Measurements from ENCODE around the gene PKNOX2. TPM values are rescaled to one million over a fixed set of nuclear protein-coding genes. Genes with fewer than 3 reads are reported as not detected.

The PKNOX2 gene, protein sequence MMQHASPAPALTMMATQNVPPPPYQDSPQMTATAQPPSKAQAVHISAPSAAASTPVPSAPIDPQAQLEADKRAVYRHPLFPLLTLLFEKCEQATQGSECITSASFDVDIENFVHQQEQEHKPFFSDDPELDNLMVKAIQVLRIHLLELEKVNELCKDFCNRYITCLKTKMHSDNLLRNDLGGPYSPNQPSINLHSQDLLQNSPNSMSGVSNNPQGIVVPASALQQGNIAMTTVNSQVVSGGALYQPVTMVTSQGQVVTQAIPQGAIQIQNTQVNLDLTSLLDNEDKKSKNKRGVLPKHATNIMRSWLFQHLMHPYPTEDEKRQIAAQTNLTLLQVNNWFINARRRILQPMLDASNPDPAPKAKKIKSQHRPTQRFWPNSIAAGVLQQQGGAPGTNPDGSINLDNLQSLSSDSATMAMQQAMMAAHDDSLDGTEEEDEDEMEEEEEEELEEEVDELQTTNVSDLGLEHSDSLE
- total RNA-seq (not detected), polyA plus RNA-seq (not detected)

- no peak within 1 kb of the TSS for H3K27ac ChIP-seq (ENCODE audit: low read depth, low read length)
- peaks cover 33% of the 10 kb centered on the region for H3K27me3 ChIP-seq (ENCODE audit: insufficient read depth, low read length)
- DNase-seq = peak; percentile 42 to 78 (median 53)
- no peaks in the 10 kb centered on the region for H3K9me3 Mint-ChIP-seq
- intact Hi-C loops (cut with micrococcal nuclease) = loop anchor here (2.0 kb wide), 1 partner anchor 54 kb away; the partner anchor contains the start of gene TMEM218
- ChIA-PET POLR2A (ENCODE audit: partially characterized antibody) (interaction anchor here (1.6 kb wide), 1 partner anchor 53 kb away, joined by 4 read pairs; the partner anchor contains the start of gene TMEM218), CTCF (ENCODE audit: partially characterized antibody) (interaction anchor here (0.8 to 2.2 kb wide), 3 partner anchors 9 to 22 kb away, joined by 3 to 7 read pairs (median 3); no protein-coding TSS in a partner anchor)
- H3K36me3 ChIP-seq (ENCODE audit: insufficient read depth, low read length) = no peaks in the 10 kb centered on the region
- peaks cover 44 to 46% of the 10 kb centered on the region in 2 donors for H3K27me3 Mint-ChIP-seq
- H3K4me1 Mint-ChIP-seq = peaks cover 15 to 40% (median 22%) of the 10 kb centered on the region in 4 donors
- peaks cover 0 to 2% of the 10 kb centered on the region in 2 donors for H3K36me3 Mint-ChIP-seq
- H3K4me1 ChIP-seq (ENCODE audit: insufficient read depth, low read length) = peaks cover 22% of the 10 kb centered on the region
- peak within 1 kb of the TSS in 1 of 2 donors; percentile 41 for H3K4me3 ChIP-seq (ENCODE audit: low read length in 2 of 2)
- peak within 1 kb of the TSS in 3 of 7 donors; percentile 23 to 78 (median 70) for H3K27ac Mint-ChIP-seq
- H3K9me3 ChIP-seq (ENCODE audit: control insufficient read depth in 1 of 2, low read length in 2 of 2) = no peaks in the 10 kb centered on the region
- peak within 1 kb of the TSS; percentile 89 to 100 (median 91) for H3K4me3 Mint-ChIP-seq
These were observed at the start of gene PKNOX2 for GRCh38 chr11:125164422-125165110. PKNOX2 (plus strand) TSS chr11:125164751; CDS start chr11:125351306, 186,555 bp downstream.

DNA sequence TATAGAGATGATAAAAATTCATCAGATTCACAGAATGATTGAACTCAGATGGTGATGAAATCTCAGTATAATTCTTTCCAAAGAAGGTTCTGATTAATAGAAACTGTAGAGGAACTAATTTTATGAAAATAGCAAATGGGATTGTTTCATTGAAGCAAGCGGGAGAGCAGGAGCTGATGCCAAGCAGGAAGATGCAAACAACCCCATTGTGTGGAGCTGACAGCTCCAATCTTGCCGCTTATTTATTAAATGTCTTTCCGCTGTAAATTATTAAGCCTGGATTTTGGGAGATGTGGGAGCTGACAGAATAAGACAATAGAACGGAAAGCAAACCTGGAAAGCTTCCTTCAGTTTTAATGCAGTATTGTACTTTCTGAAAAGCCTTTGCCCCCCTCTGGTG, 47.1 kb upstream of the PKNOX2 start:
- ChIA-PET POLR2A (ENCODE audit: partially characterized antibody) (no interaction called here), CTCF (ENCODE audit: partially characterized antibody) (interaction anchor here (1.5 to 2.3 kb wide), 2 partner anchors 24 to 26 kb away, joined by 3 to 9 read pairs; no protein-coding TSS in a partner anchor)
- H3K9me3 ChIP-seq (ENCODE audit: control insufficient read depth in 1 of 2, low read length in 2 of 2) = no peaks in the 10 kb centered on the region
- DNase-seq = no peak
- no peak overlapping the region for H3K27ac ChIP-seq (ENCODE audit: low read depth, low read length)
- H3K36me3 ChIP-seq (ENCODE audit: insufficient read depth, low read length) = no peaks in the 10 kb centered on the region
- H3K27me3 ChIP-seq (ENCODE audit: insufficient read depth, low read length) = no peaks in the 10 kb centered on the region
- Mint-ChIP-seq H3K27ac (no peak overlapping the region), H3K36me3 (no peaks in the 10 kb centered on the region), H3K9me3 (no peaks in the 10 kb centered on the region), H3K4me3 (no peak overlapping the region), H3K4me1 (peaks cover 0 to under 1% (median 0%) of the 10 kb centered on the region in 4 donors), H3K27me3 (peaks cover 11 to 15% of the 10 kb centered on the region in 2 donors)
- H3K4me1 ChIP-seq (ENCODE audit: insufficient read depth, low read length) = no peaks in the 10 kb centered on the region
- intact Hi-C loops (cut with micrococcal nuclease) = loop anchor here (10.0 kb wide), 1 partner anchor 477 kb away; the partner anchor contains the start of gene STT3A
- no peak overlapping the region for H3K4me3 ChIP-seq (ENCODE audit: low read length in 2 of 2)

- peak overlapping the region in 1 of 7 donors; percentile 17 for H3K27ac Mint-ChIP-seq
- no peaks in the 10 kb centered on the region for H3K36me3 Mint-ChIP-seq
- H3K4me1 Mint-ChIP-seq = peaks cover 0 to 7% (median 0%) of the 10 kb centered on the region in 4 donors
- Histone ChIP-seq H3K4me1 (ENCODE audit: insufficient read depth, low read length) (no peaks in the 10 kb centered on the region), H3K27me3 (ENCODE audit: insufficient read depth, low read length) (peaks cover under 1% of the 10 kb centered on the region), H3K27ac (ENCODE audit: low read depth, low read length) (no peak overlapping the region), H3K9me3 (ENCODE audit: control insufficient read depth in 1 of 2, low read length in 2 of 2) (no peaks in the 10 kb centered on the region), H3K36me3 (ENCODE audit: insufficient read depth, low read length) (no peaks in the 10 kb centered on the region), H3K4me3 (ENCODE audit: low read length in 2 of 2) (no peak overlapping the region)
- no peaks in the 10 kb centered on the region for H3K9me3 Mint-ChIP-seq
- H3K4me3 Mint-ChIP-seq = no peak overlapping the region
- no peak for DNase-seq
- intact Hi-C loops (cut with micrococcal nuclease) = no loop called here
- peaks cover 15 to 20% of the 10 kb centered on the region in 2 donors for H3K27me3 Mint-ChIP-seq
- CTCF ChIA-PET (ENCODE audit: partially characterized antibody) = interaction anchor here (0.9 to 7.2 kb wide), 9 partner anchors 9 to 247 kb away, joined by 3 to 62 read pairs (median 6); partner anchors contain the start of genes CCDC15 and TMEM218
- POLR2A ChIA-PET (ENCODE audit: partially characterized antibody) = interaction anchor here (0.7 to 1.6 kb wide), 2 partner anchors 12 kb away, joined by 3 to 11 read pairs; partner anchors contain the start of gene TMEM218
These were observed 41.2 kb upstream of the PKNOX2 start for GRCh38 chr11:125123194-125123946.

GRCh38 chr11:125123947-125124617, 40.5 kb upstream of the PKNOX2 start:
- Mint-ChIP-seq H3K4me1 (peaks cover 0 to 7% (median 0%) of the 10 kb centered on the region in 4 donors), H3K4me3 (no peak overlapping the region), H3K27me3 (peaks cover 17 to 20% of the 10 kb centered on the region in 2 donors), H3K27ac (no peak overlapping the region), H3K36me3 (no peaks in the 10 kb centered on the region), H3K9me3 (no peaks in the 10 kb centered on the region)
- no peaks in the 10 kb centered on the region for H3K9me3 ChIP-seq (ENCODE audit: control insufficient read depth in 1 of 2, low read length in 2 of 2)
- no peak overlapping the region for H3K27ac ChIP-seq (ENCODE audit: low read depth, low read length)
- peaks cover 6% of the 10 kb centered on the region for H3K27me3 ChIP-seq (ENCODE audit: insufficient read depth, low read length)
- no peaks in the 10 kb centered on the region for H3K36me3 ChIP-seq (ENCODE audit: insufficient read depth, low read length)
- no peak overlapping the region for H3K4me3 ChIP-seq (ENCODE audit: low read length in 2 of 2)
- ChIA-PET CTCF (ENCODE audit: partially characterized antibody) (interaction anchor here (0.7 to 7.2 kb wide), 13 partner anchors 9 to 248 kb away, joined by 3 to 62 read pairs (median 5); partner anchors contain the start of genes CCDC15 and TMEM218), POLR2A (ENCODE audit: partially characterized antibody) (interaction anchor here (1.6 kb wide), 1 partner anchor 13 kb away, joined by 11 read pairs; the partner anchor contains the start of gene TMEM218)
- H3K4me1 ChIP-seq (ENCODE audit: insufficient read depth, low read length) = no peaks in the 10 kb centered on the region
- intact Hi-C loops (cut with micrococcal nuclease) = loop anchor here (1.0 to 2.0 kb wide), 2 partner anchors 13 to 162 kb away; partner anchors contain the start of gene TMEM218
- DNase-seq = peak; percentile 13 to 41 (median 24)

- H3K4me3 ChIP-seq (ENCODE audit: low read length in 2 of 2) = no peak overlapping the region
- no peaks in the 10 kb centered on the region for H3K4me1 ChIP-seq (ENCODE audit: insufficient read depth, low read length)
- H3K27me3 ChIP-seq (ENCODE audit: insufficient read depth, low read length) = peaks cover 7% of the 10 kb centered on the region
- intact Hi-C loops (cut with micrococcal nuclease) = loop anchor here (1.0 to 2.0 kb wide), 2 partner anchors 14 to 162 kb away; partner anchors contain the start of gene TMEM218
- H3K36me3 ChIP-seq (ENCODE audit: insufficient read depth, low read length) = no peaks in the 10 kb centered on the region
- no peak for DNase-seq
- ChIA-PET CTCF (ENCODE audit: partially characterized antibody) (interaction anchor here (0.7 to 7.2 kb wide), 13 partner anchors 8 to 248 kb away, joined by 3 to 62 read pairs (median 5); partner anchors contain the start of genes CCDC15 and TMEM218), POLR2A (ENCODE audit: partially characterized antibody) (interaction anchor here (1.6 kb wide), 1 partner anchor 13 kb away, joined by 11 read pairs; the partner anchor contains the start of gene TMEM218)
- no peak overlapping the region for H3K27ac ChIP-seq (ENCODE audit: low read depth, low read length)
- H3K36me3 Mint-ChIP-seq = no peaks in the 10 kb centered on the region
- H3K9me3 Mint-ChIP-seq = no peaks in the 10 kb centered on the region
- H3K9me3 ChIP-seq (ENCODE audit: control insufficient read depth in 1 of 2, low read length in 2 of 2) = no peaks in the 10 kb centered on the region
- H3K4me1 Mint-ChIP-seq = peaks cover 0 to 7% (median 0%) of the 10 kb centered on the region in 4 donors
- H3K27ac Mint-ChIP-seq = no peak overlapping the region
- H3K27me3 Mint-ChIP-seq = peaks cover 21 to 23% of the 10 kb centered on the region in 2 donors
- H3K4me3 Mint-ChIP-seq = no peak overlapping the region
These were observed 39.9 kb upstream of the PKNOX2 start for GRCh38 chr11:125124618-125124992.

- Mint-ChIP-seq H3K27ac (no peak overlapping the region), H3K4me1 (peaks cover 0 to 7% (median 0%) of the 10 kb centered on the region in 4 donors), H3K4me3 (no peak overlapping the region), H3K9me3 (peaks cover 0 to 4% (median 0%) of the 10 kb centered on the region in 8 donors), H3K36me3 (no peaks in the 10 kb centered on the region), H3K27me3 (peaks cover 27 to 32% of the 10 kb centered on the region in 2 donors)
- Histone ChIP-seq H3K9me3 (ENCODE audit: control insufficient read depth in 1 of 2, low read length in 2 of 2) (no peaks in the 10 kb centered on the region), H3K4me1 (ENCODE audit: insufficient read depth, low read length) (no peaks in the 10 kb centered on the region), H3K4me3 (ENCODE audit: low read length in 2 of 2) (no peak overlapping the region), H3K36me3 (ENCODE audit: insufficient read depth, low read length) (no peaks in the 10 kb centered on the region), H3K27ac (ENCODE audit: low read depth, low read length) (no peak overlapping the region), H3K27me3 (ENCODE audit: insufficient read depth, low read length) (peaks cover 9% of the 10 kb centered on the region)
- CTCF ChIA-PET (ENCODE audit: partially characterized antibody) = interaction anchor here (7.2 kb wide), 1 partner anchor 13 kb away, joined by 62 read pairs; no protein-coding TSS in a partner anchor
- DNase-seq = no peak
- intact Hi-C loops (cut with micrococcal nuclease) = no loop called here
- POLR2A ChIA-PET (ENCODE audit: partially characterized antibody) = no interaction called here
These were observed 36.1 kb upstream of the PKNOX2 start for GRCh38 chr11:125128450-125128849.

All from CD4-positive, alpha-beta memory T cell (primary cell).